ENCODE measurements around the gene UQCRHL. TPM values are rescaled to one million over a fixed set of nuclear protein-coding genes. Genes with fewer than 3 reads are reported as not detected.

Gene UQCRHL
- total and polyA plus RNA-seq, 10 of the 15 experiments (the other 5 are each of a cell fraction or from before 2014, with no cell fraction given), result 1.4 to 17.3 (median 5.7) TPM

DNA sequence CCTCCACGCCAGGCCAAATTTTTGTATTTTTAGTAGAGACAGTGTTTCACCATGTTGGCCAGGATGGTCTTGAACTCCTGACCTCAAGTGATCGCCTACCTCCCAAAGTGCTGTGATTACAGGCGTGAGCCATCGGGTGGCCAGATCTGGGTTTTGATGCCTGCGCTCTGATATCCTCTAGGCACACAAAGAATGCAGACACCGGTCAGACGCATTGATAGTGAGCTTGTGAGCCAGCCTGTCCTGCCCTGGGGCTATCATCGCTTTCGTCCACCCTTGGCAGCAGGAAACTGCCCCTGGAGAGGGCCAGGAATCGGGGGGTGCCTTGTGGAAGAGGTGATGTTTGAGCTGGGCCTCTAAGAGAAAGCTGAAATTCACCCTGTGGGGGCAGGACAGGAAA is 44.9 kb downstream of the UQCRHL start:
- WGBS (ENCODE audit: insufficient coverage, insufficient replicate concordance, low lambda C conversion rate, missing lambda C conversion rate), result 23% methylated on average over 10 of the region's 10 CpGs
- Histone ChIP-seq H3K9ac (ENCODE audit: control insufficient read depth, insufficient read depth, low read length) (no peak overlapping the region), H3K36me3 (ENCODE audit: control insufficient read depth in 2 of 2, insufficient read depth in 2 of 2, low read length in 1 of 2) (no peaks in the 10 kb centered on the region), H3K4me2 (ENCODE audit: control insufficient read depth, insufficient read depth) (no peak overlapping the region), H3K27me3 (replicated peaks in 1 of 2; ENCODE audit: control insufficient read depth in 2 of 2, insufficient read depth in 2 of 2, low read length in 1 of 2) (peaks cover 5 to 10% of the 10 kb centered on the region in 2 experiments; a peak in 3 of 4 replicates), H2AFZ (ENCODE audit: control insufficient read depth, low read depth, low read length) (no peak overlapping the region), H3K27ac (ENCODE audit: control insufficient read depth, insufficient read depth) (no peak overlapping the region), H3K4me3 (no peak overlapping the region), H3K4me1 (ENCODE audit: control insufficient read depth, insufficient read depth, low read length) (no peaks in the 10 kb centered on the region), H3K79me2 (ENCODE audit: control insufficient read depth, insufficient read depth, low read length) (no peaks in the 10 kb centered on the region), H4K20me1 (ENCODE audit: control insufficient read depth, insufficient read depth) (no peaks in the 10 kb centered on the region), H3K9me3 (replicated peaks; ENCODE audit: control insufficient read depth, insufficient read depth, low read length) (no peaks in the 10 kb centered on the region)
- BruUV-seq (replicated peaks), result no TSS peak
- in situ Hi-C loops (cut with MboI) (no loop called here), intact Hi-C loops (cut with micrococcal nuclease; ENCODE audit: unreplicated experiment) (no loop called here)
- POLR2A ChIA-PET, result no interaction called here
- SMC1A ChIA-PET (ENCODE audit: uncharacterized antibody, unreplicated experiment), result no interaction called here
- ATAC-seq (no peak), DNase-seq (ENCODE audit: low read depth, low spot score) (no peak), FAIRE-seq (no peak)
- TF ChIP-seq RB1 (IDR thresholded peaks at IDR 0.05; ENCODE audit: borderline replicate concordance) (no peak), CHD2 (IDR thresholded peaks at IDR 0.05; ENCODE audit: borderline replicate concordance, low read depth, low read length) (no peak), NFXL1 (IDR thresholded peaks at IDR 0.05; ENCODE audit: borderline replicate concordance) (no peak), GATAD2B (conservative IDR thresholded peaks at IDR 0.05; ENCODE audit: low read depth) (no peak), NR2F1 (conservative IDR thresholded peaks at IDR 0.05) (no peak), YY1 (IDR thresholded peaks at IDR 0.05; ENCODE audit: low read depth, low read length) (no peak), EED (IDR thresholded peaks at IDR 0.05; ENCODE audit: low read depth) (no peak), ZSCAN29 (IDR thresholded peaks at IDR 0.05) (no peak), IRF4 (IDR thresholded peaks at IDR 0.05; ENCODE audit: low read depth, low read length) (no peak), ZNF24 (IDR thresholded peaks at IDR 0.05) (no peak), FOS (IDR thresholded peaks at IDR 0.05; ENCODE audit: borderline replicate concordance, extremely low read depth, insufficient read length) (no peak), HDGF (IDR thresholded peaks at IDR 0.05) (no peak)
- TF ChIP-seq, protein P1, sequence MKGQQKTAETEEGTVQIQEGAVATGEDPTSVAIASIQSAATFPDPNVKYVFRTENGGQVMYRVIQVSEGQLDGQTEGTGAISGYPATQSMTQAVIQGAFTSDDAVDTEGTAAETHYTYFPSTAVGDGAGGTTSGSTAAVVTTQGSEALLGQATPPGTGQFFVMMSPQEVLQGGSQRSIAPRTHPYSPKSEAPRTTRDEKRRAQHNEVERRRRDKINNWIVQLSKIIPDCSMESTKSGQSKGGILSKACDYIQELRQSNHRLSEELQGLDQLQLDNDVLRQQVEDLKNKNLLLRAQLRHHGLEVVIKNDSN (IDR thresholded peaks at IDR 0.05; ENCODE audit: borderline replicate concordance, extremely low read length, insufficient read depth, low read depth, low read length), result no peak
- TF ChIP-seq, protein P2, sequence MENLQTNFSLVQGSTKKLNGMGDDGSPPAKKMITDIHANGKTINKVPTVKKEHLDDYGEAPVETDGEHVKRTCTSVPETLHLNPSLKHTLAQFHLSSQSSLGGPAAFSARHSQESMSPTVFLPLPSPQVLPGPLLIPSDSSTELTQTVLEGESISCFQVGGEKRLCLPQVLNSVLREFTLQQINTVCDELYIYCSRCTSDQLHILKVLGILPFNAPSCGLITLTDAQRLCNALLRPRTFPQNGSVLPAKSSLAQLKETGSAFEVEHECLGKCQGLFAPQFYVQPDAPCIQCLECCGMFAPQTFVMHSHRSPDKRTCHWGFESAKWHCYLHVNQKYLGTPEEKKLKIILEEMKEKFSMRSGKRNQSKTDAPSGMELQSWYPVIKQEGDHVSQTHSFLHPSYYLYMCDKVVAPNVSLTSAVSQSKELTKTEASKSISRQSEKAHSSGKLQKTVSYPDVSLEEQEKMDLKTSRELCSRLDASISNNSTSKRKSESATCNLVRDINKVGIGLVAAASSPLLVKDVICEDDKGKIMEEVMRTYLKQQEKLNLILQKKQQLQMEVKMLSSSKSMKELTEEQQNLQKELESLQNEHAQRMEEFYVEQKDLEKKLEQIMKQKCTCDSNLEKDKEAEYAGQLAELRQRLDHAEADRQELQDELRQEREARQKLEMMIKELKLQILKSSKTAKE (IDR thresholded peaks at IDR 0.05; ENCODE audit: low read depth, poor library complexity, severe bottlenecking), result no peak
- TF ChIP-seq, protein P3, sequence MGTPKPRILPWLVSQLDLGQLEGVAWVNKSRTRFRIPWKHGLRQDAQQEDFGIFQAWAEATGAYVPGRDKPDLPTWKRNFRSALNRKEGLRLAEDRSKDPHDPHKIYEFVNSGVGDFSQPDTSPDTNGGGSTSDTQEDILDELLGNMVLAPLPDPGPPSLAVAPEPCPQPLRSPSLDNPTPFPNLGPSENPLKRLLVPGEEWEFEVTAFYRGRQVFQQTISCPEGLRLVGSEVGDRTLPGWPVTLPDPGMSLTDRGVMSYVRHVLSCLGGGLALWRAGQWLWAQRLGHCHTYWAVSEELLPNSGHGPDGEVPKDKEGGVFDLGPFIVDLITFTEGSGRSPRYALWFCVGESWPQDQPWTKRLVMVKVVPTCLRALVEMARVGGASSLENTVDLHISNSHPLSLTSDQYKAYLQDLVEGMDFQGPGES (IDR thresholded peaks at IDR 0.05), result no peak
- TF ChIP-seq, protein P4, sequence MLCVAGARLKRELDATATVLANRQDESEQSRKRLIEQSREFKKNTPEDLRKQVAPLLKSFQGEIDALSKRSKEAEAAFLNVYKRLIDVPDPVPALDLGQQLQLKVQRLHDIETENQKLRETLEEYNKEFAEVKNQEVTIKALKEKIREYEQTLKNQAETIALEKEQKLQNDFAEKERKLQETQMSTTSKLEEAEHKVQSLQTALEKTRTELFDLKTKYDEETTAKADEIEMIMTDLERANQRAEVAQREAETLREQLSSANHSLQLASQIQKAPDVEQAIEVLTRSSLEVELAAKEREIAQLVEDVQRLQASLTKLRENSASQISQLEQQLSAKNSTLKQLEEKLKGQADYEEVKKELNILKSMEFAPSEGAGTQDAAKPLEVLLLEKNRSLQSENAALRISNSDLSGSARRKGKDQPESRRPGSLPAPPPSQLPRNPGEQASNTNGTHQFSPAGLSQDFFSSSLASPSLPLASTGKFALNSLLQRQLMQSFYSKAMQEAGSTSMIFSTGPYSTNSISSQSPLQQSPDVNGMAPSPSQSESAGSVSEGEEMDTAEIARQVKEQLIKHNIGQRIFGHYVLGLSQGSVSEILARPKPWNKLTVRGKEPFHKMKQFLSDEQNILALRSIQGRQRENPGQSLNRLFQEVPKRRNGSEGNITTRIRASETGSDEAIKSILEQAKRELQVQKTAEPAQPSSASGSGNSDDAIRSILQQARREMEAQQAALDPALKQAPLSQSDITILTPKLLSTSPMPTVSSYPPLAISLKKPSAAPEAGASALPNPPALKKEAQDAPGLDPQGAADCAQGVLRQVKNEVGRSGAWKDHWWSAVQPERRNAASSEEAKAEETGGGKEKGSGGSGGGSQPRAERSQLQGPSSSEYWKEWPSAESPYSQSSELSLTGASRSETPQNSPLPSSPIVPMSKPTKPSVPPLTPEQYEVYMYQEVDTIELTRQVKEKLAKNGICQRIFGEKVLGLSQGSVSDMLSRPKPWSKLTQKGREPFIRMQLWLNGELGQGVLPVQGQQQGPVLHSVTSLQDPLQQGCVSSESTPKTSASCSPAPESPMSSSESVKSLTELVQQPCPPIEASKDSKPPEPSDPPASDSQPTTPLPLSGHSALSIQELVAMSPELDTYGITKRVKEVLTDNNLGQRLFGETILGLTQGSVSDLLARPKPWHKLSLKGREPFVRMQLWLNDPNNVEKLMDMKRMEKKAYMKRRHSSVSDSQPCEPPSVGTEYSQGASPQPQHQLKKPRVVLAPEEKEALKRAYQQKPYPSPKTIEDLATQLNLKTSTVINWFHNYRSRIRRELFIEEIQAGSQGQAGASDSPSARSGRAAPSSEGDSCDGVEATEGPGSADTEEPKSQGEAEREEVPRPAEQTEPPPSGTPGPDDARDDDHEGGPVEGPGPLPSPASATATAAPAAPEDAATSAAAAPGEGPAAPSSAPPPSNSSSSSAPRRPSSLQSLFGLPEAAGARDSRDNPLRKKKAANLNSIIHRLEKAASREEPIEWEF (IDR thresholded peaks at IDR 0.05; ENCODE audit: insufficient replicate concordance, low read depth, low read length), result no peak
- RAD21 ChIA-PET (ENCODE audit: unreplicated experiment), result no interaction called here
- CTCF ChIA-PET, result interaction anchor here (0.8 kb wide), 1 partner anchor 245 kb away, joined by 3 read pairs; no protein-coding TSS in a partner anchor
